Stomach (tissue), 9 donors: ENCODE data around the gene OR5AL1. TPM values are rescaled to one million over a fixed set of nuclear protein-coding genes. Genes with fewer than 3 reads are reported as not detected.

ENCODE experiments used
- DNase-seq, 2 donors: peaks; one replicate each; pipeline versions ENCODE4 v3.0.0 to v3.0.0-alpha.2; 2013 to 2019
- H3K27ac ChIP-seq, 5 donors: fragments of 200-600 bp in 4 of 5; sonication (generic) in 4 of 5; one replicate each; pipeline ENCODE4 v1.5.1; 2013 to 2019; ENCODE audit warnings: mild to moderate bottlenecking in 1 of 5, moderate library complexity in 1 of 5
- H3K27me3 ChIP-seq, 3 donors: fragments of 200-600 bp; sonication (generic); one replicate each; pipeline ENCODE4 v1.5.1; 2017 to 2019; ENCODE audit warnings: mixed run types in 1 of 3
- H3K36me3 ChIP-seq, 4 donors: fragments of 200-600 bp; sonication (generic); 1 replicate in 3 of 4; 2 replicates in 1 of 4; pipeline ENCODE4 v1.5.1; 2016 to 2019
- H3K4me1 ChIP-seq, 4 donors: fragments of 200-600 bp; sonication (generic); one replicate each; pipeline ENCODE4 v1.5.1; 2016 to 2019
- H3K4me3 ChIP-seq, 4 donors: fragments of 200-600 bp; sonication (generic) in 3 of 4; one replicate each; pipeline ENCODE4 v1.5.1; 2016 to 2019; ENCODE audit warnings: mild to moderate bottlenecking in 1 of 4
- H3K9me3 ChIP-seq, 4 donors: fragments of 200-600 bp; sonication (generic); one replicate each; pipeline ENCODE4 v1.5.1; 2016 to 2019
- CTCF ChIP-seq, 7 experiments: fragments of 450-650 bp in 4 of 7; fragments of 200-600 bp in 3 of 7; sonication (generic) in 3 of 7; IDR thresholded peaks; one replicate each; pipeline ENCODE4 v1.5.1; 2016 to 2019; ENCODE audit warnings: antibody characterized with exemption in 7 of 7, control low read depth in 2 of 7, mild to moderate bottlenecking in 1 of 7
- EP300 ChIP-seq: sonication (generic); formaldehyde crosslinking; IDR thresholded peaks from one replicate; pipeline ENCODE4 v1.6.1; 2017; ENCODE audit warnings: antibody characterized with exemption
- POLR2A ChIP-seq, 4 donors: fragments of 450-650 bp; IDR thresholded peaks; one replicate each; pipeline ENCODE4 v1.6.1; 2016; ENCODE audit warnings: antibody characterized with exemption in 4 of 4, control low read depth in 2 of 4, mild to moderate bottlenecking in 1 of 4, moderate library complexity in 1 of 4
- POLR2AphosphoS5 ChIP-seq, 3 donors: sonication (generic); formaldehyde crosslinking; IDR thresholded peaks; one replicate each; pipeline ENCODE4 v1.6.1; 2016; ENCODE audit warnings: antibody characterized with exemption in 3 of 3
- WGBS, 5 donors: extraction: QIAGEN DNeasy Blood & Tissue Kit in 3 of 5; methylation state at CpG; one replicate each; pipeline versions ENCODE4 v1.1.5 to v1.1.7; 2013 to 2018; 5-methylcytosine and 5-hydroxymethylcytosine counted together
- intact Hi-C: fragments of 100-400 bp; cut with DNase I; formaldehyde crosslinking; loops from one replicate; pipeline ENCODE4 v1.15.1; 2023; ENCODE audit warnings: low total_unique reads
- polyA plus RNA-seq, 3 donors: library from polyadenylated mRNA; stranded (reverse); fragments of 200-250 nt; gene quantifications; one replicate each; pipeline ENCODE4 v1.2.3, GENCODE V29; 2013
- total RNA-seq, 5 donors: library from RNA; depleted of rRNA; stranded (reverse); fragments of >200 nt; gene quantifications; one replicate each; pipeline versions ENCODE4 v1.1.0 to v1.2.3, GENCODE V29; 2014 to 2016
- donor health status: healthy with polysubstance abuse.
- donor health status: Bipolar disorder and iron deficiency.
- donor health status: healthy.

The OR5AL1 gene
- total and polyA plus RNA-seq, 8 donors = not detected

DNA sequence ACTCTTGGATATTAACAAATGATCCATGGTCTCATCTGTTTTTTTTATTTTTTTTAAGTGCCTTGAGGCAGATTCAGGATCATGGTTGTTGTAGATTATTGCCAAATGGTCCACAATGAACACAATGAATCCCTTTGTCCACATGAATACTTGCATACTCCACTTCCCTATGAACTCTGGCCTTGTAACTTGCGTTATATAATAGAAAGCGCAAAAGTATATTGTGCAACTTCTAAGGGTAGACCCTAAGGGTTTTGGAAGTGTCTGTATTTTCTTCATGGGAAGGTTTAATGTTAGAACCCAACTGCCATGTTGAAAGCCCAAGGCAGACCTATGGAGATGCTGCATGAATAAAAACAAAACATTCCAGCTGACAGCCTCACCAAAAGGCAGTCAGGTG lies 8.1 kb upstream of the OR5AL1 start:
- Histone ChIP-seq H3K4me1 (no peaks in the 10 kb centered on the region), H3K27ac (no peak overlapping the region), H3K36me3 (no peaks in the 10 kb centered on the region), H3K27me3 (no peaks in the 10 kb centered on the region), H3K9me3 (peaks cover 0 to 23% (median 11%) of the 10 kb centered on the region in 4 donors), H3K4me3 (no peak overlapping the region)
- no peak for TF ChIP-seq CTCF (IDR thresholded peaks at IDR 0.05)
- TF ChIP-seq POLR2A (IDR thresholded peaks at IDR 0.05) = no peak
- no peak for TF ChIP-seq EP300
- TF ChIP-seq POLR2AphosphoS5 (IDR thresholded peaks at IDR 0.05) = no peak
- no peak for DNase-seq
- WGBS, 5 donors = 72 to 89% (median 82%) methylated on average over 2 of the region's 2 CpGs
- intact Hi-C loops = no loop called here

GRCh38 chr11:56410801-56411200 lies 1.7 kb upstream of the OR5AL1 start:
- H3K27ac ChIP-seq = no peak overlapping the region
- H3K27me3 ChIP-seq = no peaks in the 10 kb centered on the region
- TF ChIP-seq POLR2AphosphoS5 (IDR thresholded peaks at IDR 0.05) (no peak), EP300 (no peak), CTCF (IDR thresholded peaks at IDR 0.05) (no peak), POLR2A (IDR thresholded peaks at IDR 0.05) (no peak)
- H3K4me1 ChIP-seq = no peaks in the 10 kb centered on the region
- no peaks in the 10 kb centered on the region for H3K36me3 ChIP-seq
- no peak overlapping the region for H3K4me3 ChIP-seq
- DNase-seq = no peak
- peaks cover 0 to 4% (median 0%) of the 10 kb centered on the region in 4 donors for H3K9me3 ChIP-seq
- intact Hi-C loops = no loop called here

DNA sequence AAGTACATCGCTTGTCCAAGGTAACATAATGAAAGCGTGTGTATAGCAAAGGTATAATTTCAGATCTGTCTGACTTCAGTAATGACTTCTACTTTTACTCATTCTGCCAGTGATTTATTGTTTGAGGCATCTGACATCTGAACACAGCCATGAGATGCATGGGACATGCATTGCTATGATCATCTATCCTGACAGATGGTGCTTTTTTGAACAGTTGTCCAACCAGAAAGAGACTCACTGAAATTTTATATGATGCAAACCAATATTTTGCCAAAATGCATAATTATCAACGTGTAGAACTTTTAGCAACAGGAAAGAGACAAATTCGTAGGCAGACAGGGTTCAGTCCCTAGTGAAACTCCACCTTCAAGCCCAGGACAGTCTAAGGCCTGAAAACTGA lies 41.0 kb downstream of the OR5AL1 start:
- H3K36me3 ChIP-seq = no peaks in the 10 kb centered on the region
- intact Hi-C loops = no loop called here
- 60 to 78% (median 70%) methylated on average over 4 of the region's 4 CpGs for WGBS, 5 donors
- no peak overlapping the region for H3K4me3 ChIP-seq
- H3K4me1 ChIP-seq = no peaks in the 10 kb centered on the region
- no peak for TF ChIP-seq POLR2AphosphoS5 (IDR thresholded peaks at IDR 0.05)
- no peak for TF ChIP-seq EP300
- no peak for TF ChIP-seq POLR2A (IDR thresholded peaks at IDR 0.05)
- no peak for TF ChIP-seq CTCF (IDR thresholded peaks at IDR 0.05)
- no peaks in the 10 kb centered on the region for H3K9me3 ChIP-seq
- no peak overlapping the region for H3K27ac ChIP-seq
- no peak for DNase-seq
- no peaks in the 10 kb centered on the region for H3K27me3 ChIP-seq

GRCh38 chr11:56457076-56457475 lies 44.6 kb downstream of the OR5AL1 start:
- H3K4me1 ChIP-seq = no peaks in the 10 kb centered on the region
- TF ChIP-seq POLR2A (IDR thresholded peaks at IDR 0.05) = no peak
- TF ChIP-seq POLR2AphosphoS5 (IDR thresholded peaks at IDR 0.05) = no peak
- no peak for TF ChIP-seq CTCF (IDR thresholded peaks at IDR 0.05)
- no peak for TF ChIP-seq EP300
- no peaks in the 10 kb centered on the region for H3K9me3 ChIP-seq
- no peak overlapping the region for H3K4me3 ChIP-seq
- no peak overlapping the region for H3K27ac ChIP-seq
- no peaks in the 10 kb centered on the region for H3K36me3 ChIP-seq
- DNase-seq = no peak
- WGBS, 5 donors = 50 to 81% (median 67%) methylated on average over 1 of the region's 1 CpG
- intact Hi-C loops = no loop called here
- H3K27me3 ChIP-seq = no peaks in the 10 kb centered on the region

Other genes starting within 250 kb of the OR5AL1 start
- gene OR5J2, start 236.1 kb upstream of the OR5AL1 start, total RNA-seq = not detected
- not detected for gene OR5J2, start 236.1 kb upstream of the OR5AL1 start, polyA plus RNA-seq
- not detected for gene OR5T2, start 178.4 kb upstream of the OR5AL1 start, total RNA-seq
- not detected for gene OR5T2, start 178.4 kb upstream of the OR5AL1 start, polyA plus RNA-seq
- gene OR5T3, start 160.4 kb upstream of the OR5AL1 start, total RNA-seq = not detected
- not detected for gene OR5T3, start 160.4 kb upstream of the OR5AL1 start, polyA plus RNA-seq
- gene OR5T1, start 138.5 kb upstream of the OR5AL1 start, total RNA-seq = not detected
- gene OR5T1, start 138.5 kb upstream of the OR5AL1 start, polyA plus RNA-seq = not detected
- gene OR8H1, start 120.4 kb upstream of the OR5AL1 start, total RNA-seq = not detected
- not detected for gene OR8H1, start 120.4 kb upstream of the OR5AL1 start, polyA plus RNA-seq
- gene OR8K3, start 97.6 kb upstream of the OR5AL1 start, total RNA-seq = not detected
- not detected for gene OR8K3, start 97.6 kb upstream of the OR5AL1 start, polyA plus RNA-seq
- gene OR8K1, start 66.7 kb upstream of the OR5AL1 start, total RNA-seq = not detected
- gene OR8K1, start 66.7 kb upstream of the OR5AL1 start, polyA plus RNA-seq = not detected
- gene OR8J1, start 58.4 kb upstream of the OR5AL1 start, total RNA-seq = not detected
- gene OR8J1, start 58.4 kb upstream of the OR5AL1 start, polyA plus RNA-seq = not detected
- gene OR8U1, start 37.1 kb upstream of the OR5AL1 start, total RNA-seq = not detected
- not detected for gene OR8U1, start 37.1 kb upstream of the OR5AL1 start, polyA plus RNA-seq
- gene OR5M3, start 60.7 kb downstream of the OR5AL1 start, total RNA-seq = not detected
- not detected for gene OR5M3, start 60.7 kb downstream of the OR5AL1 start, polyA plus RNA-seq
- gene OR5M8, start 78.7 kb downstream of the OR5AL1 start, total RNA-seq = not detected
- not detected for gene OR5M8, start 78.7 kb downstream of the OR5AL1 start, polyA plus RNA-seq
- gene OR5M11, start 130.6 kb downstream of the OR5AL1 start, total RNA-seq = not detected
- not detected for gene OR5M11, start 130.6 kb downstream of the OR5AL1 start, polyA plus RNA-seq
- not detected for gene OR5M10, start 165.0 kb downstream of the OR5AL1 start, total RNA-seq
- not detected for gene OR5M10, start 165.0 kb downstream of the OR5AL1 start, polyA plus RNA-seq
- gene OR5M1, start 202.2 kb downstream of the OR5AL1 start, total RNA-seq = under 1 TPM in 1 of 5 donors, not detected in 4; under 0.01 TPM
- not detected for gene OR5M1, start 202.2 kb downstream of the OR5AL1 start, polyA plus RNA-seq
- not detected for gene OR5AP2, start 229.7 kb downstream of the OR5AL1 start, total RNA-seq
- gene OR5AP2, start 229.7 kb downstream of the OR5AL1 start, polyA plus RNA-seq = not detected